NT2/D1 (cell line): Measurements from ENCODE around the gene HMGCS1.
"Not testable (repeated sequence)": the region's sequence is repeated elsewhere in the genome, so short reads cannot be mapped to it uniquely, and the experiment has no call there.

ENCODE experiments used
- DNase-seq: peaks from one replicate; pipeline ENCODE4 v3.0.0-alpha.2; 2011; ENCODE audit warnings: low read depth, low spot score
- H3K27me3 ChIP-seq: 2 replicates; pipeline ENCODE4 v1.6.0; 2011; ENCODE audit warnings: mild to moderate bottlenecking; ENCODE audit not compliant: insufficient read length, insufficient read depth
- H3K36me3 ChIP-seq: 2 replicates; pipeline ENCODE4 v1.6.1; 2011; ENCODE audit warnings: mild to moderate bottlenecking, low read length, mixed read lengths; ENCODE audit not compliant: insufficient read depth, insufficient read length
- H3K4me1 ChIP-seq: 2 replicates; pipeline ENCODE4 v1.5.1; 2011; ENCODE audit not compliant: insufficient read depth, insufficient read length
- H3K4me3 ChIP-seq: 2 replicates; pipeline ENCODE4 v1.5.1; 2011; ENCODE audit warnings: low read depth; ENCODE audit not compliant: insufficient read length
- H3K9ac ChIP-seq: 2 replicates; pipeline ENCODE4 v1.6.0; 2011; ENCODE audit warnings: low read depth; ENCODE audit not compliant: insufficient read length
- H3K9me3 ChIP-seq: 2 replicates; pipeline ENCODE4 v1.5.1; 2011; ENCODE audit warnings: mild to moderate bottlenecking, low read length; ENCODE audit not compliant: insufficient read depth
- SUZ12 ChIP-seq: IDR thresholded peaks from 2 replicates; pipeline ENCODE4 v1.6.1; 2011; ENCODE audit not compliant: insufficient read length, insufficient read depth; ENCODE audit errors: extremely low read depth
- YY1 ChIP-seq: IDR thresholded peaks from 2 replicates; pipeline ENCODE4 v1.6.1; 2011; ENCODE audit not compliant: insufficient read length, insufficient read depth
- ZNF274 ChIP-seq: IDR thresholded peaks from 2 replicates; pipeline ENCODE4 v1.6.1; 2011; ENCODE audit warnings: mild to moderate bottlenecking, low read depth, low read length

HMGCS1 gene

GRCh38 chr5:43313854-43314457, 744 bp upstream of the HMGCS1 start:
- Histone ChIP-seq H3K4me3 (no peak overlapping the region), H3K9me3 (no peaks in the 10 kb centered on the region), H3K36me3 (peaks cover 20% of the 10 kb centered on the region), H3K27me3 (no peaks in the 10 kb centered on the region), H3K9ac (no peak overlapping the region), H3K4me1 (no peaks in the 10 kb centered on the region)
- no peak for TF ChIP-seq SUZ12
- no peak for DNase-seq

- no peak for DNase-seq
- H3K4me3 ChIP-seq = peak overlapping the region; percentile 96
- H3K4me1 ChIP-seq = no peaks in the 10 kb centered on the region
- no peaks in the 10 kb centered on the region for H3K27me3 ChIP-seq
- peaks cover 25% of the 10 kb centered on the region for H3K36me3 ChIP-seq
- no peak for TF ChIP-seq SUZ12
- no peak for TF ChIP-seq YY1
- no peak for TF ChIP-seq ZNF274
- H3K9me3 ChIP-seq = no peaks in the 10 kb centered on the region
- H3K9ac ChIP-seq = peak overlapping the region; percentile 94
Measured at GRCh38 chr5:43312699-43313034, 545 bp downstream of the HMGCS1 start.

- no peaks in the 10 kb centered on the region for H3K4me1 ChIP-seq
- no peaks in the 10 kb centered on the region for H3K27me3 ChIP-seq
- TF ChIP-seq SUZ12 (no peak), YY1 (no peak), ZNF274 (no peak)
- no peak for DNase-seq
- peak overlapping the region; percentile 96 for H3K4me3 ChIP-seq
- peak overlapping the region; percentile 94 for H3K9ac ChIP-seq
- H3K9me3 ChIP-seq = no peaks in the 10 kb centered on the region
- H3K36me3 ChIP-seq = peaks cover 30% of the 10 kb centered on the region
Measured at GRCh38 chr5:43312076-43312661, 1.0 kb downstream of the HMGCS1 start.

GRCh38 chr5:43309637-43310036, 3.6 kb downstream of the HMGCS1 start:
- Histone ChIP-seq H3K36me3 (peaks cover 34% of the 10 kb centered on the region), H3K9me3 (no peaks in the 10 kb centered on the region), H3K4me1 (no peaks in the 10 kb centered on the region), H3K4me3 (peak overlapping the region; percentile 2), H3K9ac (no peak overlapping the region), H3K27me3 (no peaks in the 10 kb centered on the region)
- DNase-seq = no peak
- TF ChIP-seq SUZ12 = no peak
- no peak for TF ChIP-seq YY1
- no peak for TF ChIP-seq ZNF274

- Histone ChIP-seq H3K9me3 (no peaks in the 10 kb centered on the region), H3K9ac (peak overlapping the region; percentile 1), H3K36me3 (peaks cover 34% of the 10 kb centered on the region), H3K4me3 (no peak overlapping the region), H3K27me3 (no peaks in the 10 kb centered on the region), H3K4me1 (no peaks in the 10 kb centered on the region)
- DNase-seq = no peak
- no peak for TF ChIP-seq YY1
- TF ChIP-seq SUZ12 = no peak
- no peak for TF ChIP-seq ZNF274
Measured at GRCh38 chr5:43309122-43309521, 4.1 kb downstream of the HMGCS1 start.

GRCh38 chr5:43306954-43307353, 6.3 kb downstream of the HMGCS1 start:
- not testable (repeated sequence) for H3K9ac ChIP-seq, H3K4me3 ChIP-seq, H3K4me1 ChIP-seq, DNase-seq, H3K27me3 ChIP-seq, H3K9me3 ChIP-seq
- H3K36me3 ChIP-seq = peaks cover 33% of the 10 kb centered on the region

GRCh38 chr5:43305948-43306565, 7.2 kb downstream of the HMGCS1 start:
- Histone ChIP-seq H3K36me3 (peaks cover 31% of the 10 kb centered on the region), H3K9me3 (no peaks in the 10 kb centered on the region), H3K4me1 (no peaks in the 10 kb centered on the region), H3K27me3 (no peaks in the 10 kb centered on the region), H3K9ac (no peak overlapping the region), H3K4me3 (no peak overlapping the region)
- peak; percentile 13 for DNase-seq
- TF ChIP-seq YY1 (no peak), SUZ12 (no peak), ZNF274 (no peak)
